SK-N-MC (cell line): ENCODE measurements around the gene NEURL1.

Experiments used
- EZH2 ChIP-seq: fragments of 200-600 bp; sonication (generic); IDR thresholded peaks from one replicate; pipeline ENCODE4 v1.6.1; 2017; ENCODE audit warnings: antibody characterized with exemption
- FOXP2 ChIP-seq: optimal IDR thresholded peaks from 2 replicates; pipeline ENCODE3; 2011; ENCODE audit warnings: mild to moderate bottlenecking, moderate library complexity; ENCODE audit not compliant: insufficient read depth; ENCODE audit errors: extremely low read length, control extremely low read depth
- POLR2AphosphoS5 ChIP-seq: IDR thresholded peaks from 2 replicates; pipeline ENCODE4 v1.6.1; 2012; ENCODE audit warnings: mild to moderate bottlenecking, low read depth, low read length, borderline replicate concordance

GRCh38 chr10:103467406-103467805, 26.1 kb upstream of the NEURL1 start:
- no peak for TF ChIP-seq EZH2
- no peak for TF ChIP-seq POLR2AphosphoS5
- TF ChIP-seq FOXP2 = no peak
